ENCODE measurements around the gene FBLN7.

GRCh38 chr2:112154246-112155117, 16.3 kb downstream of the FBLN7 start:
- no peak for TF ChIP-seq POLR2AphosphoS5 (IDR thresholded peaks at IDR 0.05; ENCODE audit: low read depth, low read length)
- no peak for TF ChIP-seq TAF1 (IDR thresholded peaks at IDR 0.05; ENCODE audit: borderline replicate concordance, insufficient read depth, low read length)
- TF ChIP-seq REST (IDR thresholded peaks at IDR 0.05; ENCODE audit: insufficient read depth in 1 of 2, low read depth in 2 of 2, low read length in 2 of 2) = no peak
